Endothelial cell of umbilical vein (primary cell): ENCODE results near the gene SORCS2. TPM values are rescaled to one million over a fixed set of nuclear protein-coding genes. Genes with fewer than 3 reads are reported as not detected.

Experiments used
- BruUV-seq: library from RNA; stranded (reverse); fragments of 400-500 nt; replicated peaks from 2 replicates; lab custom pipeline; 2021; lab: Mats Ljungman, UMichigan
- CTCF ChIA-PET: fragments of 300-600, 350-600 bp; sonication (Branson Sonifier 250); formaldehyde crosslinking; loops from one replicate; lab custom pipeline; 2021; ENCODE audit warnings: antibody characterized with exemption, inconsistent platforms; lab: Charles Lee
- POLR2A ChIA-PET: fragments of 300-600, 350-600 bp; sonication (Branson Sonifier 250); formaldehyde crosslinking; loops from one replicate; lab custom pipeline; 2021; ENCODE audit warnings: antibody characterized with exemption, inconsistent platforms; lab: Charles Lee
- DNase-seq: peaks from one replicate; pipeline ENCODE4 v3.0.0-alpha.2; 2011; ENCODE audit warnings: low read depth, low spot score
- FAIRE-seq: peaks from 2 replicates; lab custom pipeline; 2011; peaks lifted over from hg19 to GRCh38; lab: Jason Lieb, UNC
- H2AFZ ChIP-seq: 2 replicates; pipeline ENCODE4 v1.6.0; 2012; ENCODE audit warnings: low read depth, low read length, control low read depth, inconsistent platforms
- H3K27ac ChIP-seq: 2 replicates; pipeline ENCODE4 v1.5.1; 2011; ENCODE audit warnings: low read depth, mild to moderate bottlenecking, control low read depth, low read length, moderate library complexity; ENCODE audit not compliant: insufficient read depth
- H3K27me3 ChIP-seq, 2 experiments: 2 replicates each; pipeline versions ENCODE4 v1.6.0 to v1.6.1; 2011; ENCODE audit warnings: low read length in 2 of 2, mixed read lengths in 1 of 2; ENCODE audit not compliant: control insufficient read depth in 2 of 2, insufficient read depth in 2 of 2
- H3K36me3 ChIP-seq, 2 experiments: 2 replicates in 1 of 2; 3 replicates in 1 of 2; pipeline ENCODE4 v1.5.1; 2011; ENCODE audit warnings: low read length in 2 of 2, mild to moderate bottlenecking in 1 of 2, moderate library complexity in 1 of 2; ENCODE audit not compliant: control insufficient read depth in 2 of 2, insufficient read depth in 2 of 2; ENCODE audit errors: extremely low read depth in 1 of 2
- H3K4me1 ChIP-seq: 3 replicates; pipeline ENCODE4 v1.5.1; 2011; ENCODE audit warnings: mild to moderate bottlenecking, low read length; ENCODE audit not compliant: control insufficient read depth, insufficient read depth; ENCODE audit errors: extremely low read depth
- H3K4me2 ChIP-seq: 2 replicates; pipeline ENCODE4 v1.6.1; 2011; ENCODE audit warnings: low read length, control low read depth, mixed read lengths; ENCODE audit not compliant: insufficient read depth
- H3K4me3 ChIP-seq, 3 experiments: fragments of 200-600 bp in 1 of 3; sonication (generic), shearing (Covaris generic) in 1 of 3; replicated peaks in 1 of 3; 2 replicates each; pipeline ENCODE4 v1.5.1; 2011 to 2016; ENCODE audit warnings: control low read depth in 3 of 3, low read length in 3 of 3, mild to moderate bottlenecking in 2 of 3, inconsistent platforms in 1 of 3, low read depth in 1 of 3, moderate library complexity in 1 of 3; ENCODE audit not compliant: insufficient read depth in 1 of 3
- H3K79me2 ChIP-seq: 2 replicates; pipeline ENCODE4 v1.6.0; 2012; ENCODE audit warnings: low read length, inconsistent platforms; ENCODE audit not compliant: control insufficient read depth, insufficient read depth
- H3K9ac ChIP-seq: replicated peaks from 2 replicates; pipeline ENCODE3; 2011; ENCODE audit warnings: low read length, control low read depth; ENCODE audit not compliant: insufficient read depth; ENCODE audit errors: extremely low read depth
- H3K9me1 ChIP-seq: replicated peaks from 3 replicates; pipeline ENCODE4 v1.6.0; 2011; ENCODE audit warnings: mild to moderate bottlenecking, low read length; ENCODE audit not compliant: control insufficient read depth, insufficient read depth; ENCODE audit errors: extremely low read depth
- H3K9me3 ChIP-seq: replicated peaks from 2 replicates; pipeline ENCODE4 v1.5.1; 2012; ENCODE audit warnings: low read length, inconsistent platforms; ENCODE audit not compliant: control insufficient read depth, insufficient read depth
- H4K20me1 ChIP-seq: replicated peaks from 2 replicates; pipeline ENCODE3; 2011; ENCODE audit warnings: mild to moderate bottlenecking, low read length; ENCODE audit not compliant: control insufficient read depth, insufficient read depth; ENCODE audit errors: extremely low read depth
- CTCF ChIP-seq, 2 donors: IDR thresholded peaks; 1 replicate in 1 of 2; 2 replicates in 1 of 2; pipeline ENCODE4 v1.5.1; 2011; ENCODE audit warnings: low read length in 2 of 2, mild to moderate bottlenecking in 2 of 2, moderate library complexity in 2 of 2, control low read depth in 1 of 2, inconsistent platforms in 1 of 2, low read depth in 1 of 2; ENCODE audit not compliant: insufficient read depth in 1 of 2; ENCODE audit errors: extremely low read depth in 1 of 2
- EZH2 ChIP-seq: IDR thresholded peaks from 2 replicates; pipeline ENCODE4 v1.6.1; 2012; ENCODE audit warnings: borderline replicate concordance, low read depth, mild to moderate bottlenecking, moderate library complexity, low read length, inconsistent platforms; ENCODE audit not compliant: severe bottlenecking
- FOS ChIP-seq: IDR thresholded peaks from 2 replicates; pipeline ENCODE4 v1.6.1; 2011; ENCODE audit warnings: mild to moderate bottlenecking, low read length, moderate library complexity, borderline replicate concordance; ENCODE audit not compliant: insufficient read depth
- GATA2 ChIP-seq: IDR thresholded peaks from 2 replicates; pipeline ENCODE4 v1.7.0; 2011; ENCODE audit warnings: low read depth, mild to moderate bottlenecking, moderate library complexity, mixed read lengths, low read length; ENCODE audit not compliant: insufficient read length, insufficient read depth
- JUN ChIP-seq: IDR thresholded peaks from 2 replicates; pipeline ENCODE4 v1.6.1; 2011; ENCODE audit warnings: borderline replicate concordance, low read depth; ENCODE audit not compliant: insufficient read length, insufficient read depth
- MYC ChIP-seq: IDR thresholded peaks from one replicate; pipeline ENCODE4 v1.6.1; 2011; ENCODE audit warnings: mild to moderate bottlenecking, low read depth, low read length
- POLR2A ChIP-seq: IDR thresholded peaks from 2 replicates; pipeline ENCODE4 v1.6.1; 2012; ENCODE audit warnings: low read depth, mild to moderate bottlenecking, control low read depth, low read length
- POLR2AphosphoS5 ChIP-seq: IDR thresholded peaks from 2 replicates; pipeline ENCODE4 v1.6.1; 2012; ENCODE audit warnings: low read depth, mild to moderate bottlenecking, control low read depth, low read length, moderate library complexity; ENCODE audit not compliant: insufficient read depth
- dilution Hi-C: fragments of 300-500 bp; cut with MboI; formaldehyde crosslinking; loops from one replicate; pipeline ENCODE4 v1.15.0; 2019; ENCODE audit warnings: low sequenced_read_pairs; ENCODE audit not compliant: extremely low pct_ligation_motif_present
- intact Hi-C: fragments of 100-400 bp; cut with micrococcal nuclease; formaldehyde crosslinking; loops from one replicate; pipeline ENCODE4 v1.10.0; 2022
- polyA plus RNA-seq, 4 experiments: library from polyadenylated mRNA; depleted of rRNA in 3 of 4; stranded (reverse) in 3 of 4; unstranded in 1 of 4; fragments of >200 nt; gene quantifications; 2 replicates each; pipeline versions ENCODE4 v1.2.1 to v1.2.3, GENCODE V29; 2011 to 2012; ENCODE audit warnings: missing spikeins in 1 of 4
- total RNA-seq: library from RNA; stranded (reverse); gene quantifications from 2 replicates; pipeline ENCODE4 v1.2.3, GENCODE V29; 2021

Gene SORCS2
- total and polyA plus RNA-seq, 2 donors (not counting 3 experiments of a cell fraction or from before 2014, with no cell fraction given) = not detected

- Histone ChIP-seq H3K9me1 (no peaks in the 10 kb centered on the region), H3K79me2 (no peaks in the 10 kb centered on the region), H3K4me3 (no peak overlapping the region), H3K9me3 (no peaks in the 10 kb centered on the region), H3K4me2 (no peak overlapping the region), H3K9ac (no peak overlapping the region), H3K36me3 (no peaks in the 10 kb centered on the region), H2AFZ (no peak overlapping the region), H3K27me3 (no peaks in the 10 kb centered on the region), H3K4me1 (no peaks in the 10 kb centered on the region), H3K27ac (no peak overlapping the region), H4K20me1 (no peaks in the 10 kb centered on the region)
- no peak for DNase-seq
- BruUV-seq = no TSS peak
- dilution Hi-C loops (no loop called here), intact Hi-C loops (no loop called here)
- FAIRE-seq = no peak
- TF ChIP-seq POLR2AphosphoS5 (no peak), POLR2A (no peak), JUN (no peak), MYC (no peak), CTCF (IDR thresholded peaks at IDR 0.05; ENCODE audit: extremely low read depth in 1 of 2, insufficient read depth in 1 of 2, low read depth in 1 of 2, low read length in 2 of 2) (no peak), GATA2 (no peak), EZH2 (no peak), FOS (no peak)
- ChIA-PET CTCF (no interaction called here), POLR2A (no interaction called here)
Observed at GRCh38 chr4:7430965-7431695, 238.8 kb downstream of the SORCS2 start.
